Epithelial cell of esophagus (primary cell): ENCODE data around the gene LIPC.

Source experiments
- DNase-seq: peaks from one replicate; pipeline ENCODE4 v3.0.0; 2010; ENCODE audit warnings: low read depth
- H3K4me3 ChIP-seq: 2 replicates; pipeline ENCODE4 v1.5.1; 2011; ENCODE audit warnings: mild to moderate bottlenecking, low read length, control low read depth
- TF ChIP-seq, protein P1 (sequence below): IDR thresholded peaks from 2 replicates; pipeline ENCODE4 v1.5.1; 2011; ENCODE audit warnings: low read depth, mild to moderate bottlenecking, low read length, control low read depth, inconsistent platforms; ENCODE audit not compliant: insufficient read depth; ENCODE audit errors: missing control alignments

The LIPC gene

DNA sequence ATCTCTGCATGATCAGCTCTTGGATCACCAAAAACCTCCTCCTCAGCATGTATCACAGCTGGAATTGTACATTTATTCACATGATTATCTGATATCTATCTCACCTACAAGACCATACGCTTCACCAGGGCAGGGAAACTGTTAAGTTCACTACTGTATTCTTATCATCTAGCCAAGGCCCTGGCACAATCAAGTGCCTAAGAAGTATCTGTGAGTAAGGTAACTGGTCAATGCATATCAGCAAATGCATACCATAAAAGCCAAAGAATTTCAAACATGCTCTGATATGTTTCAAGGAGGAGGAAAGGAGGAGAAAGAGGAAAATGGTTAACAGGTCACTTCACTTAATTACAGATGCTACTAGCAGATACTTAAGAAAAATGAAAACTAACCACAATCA lies 158.4 kb downstream of the LIPC start:
- TF ChIP-seq, protein P1, sequence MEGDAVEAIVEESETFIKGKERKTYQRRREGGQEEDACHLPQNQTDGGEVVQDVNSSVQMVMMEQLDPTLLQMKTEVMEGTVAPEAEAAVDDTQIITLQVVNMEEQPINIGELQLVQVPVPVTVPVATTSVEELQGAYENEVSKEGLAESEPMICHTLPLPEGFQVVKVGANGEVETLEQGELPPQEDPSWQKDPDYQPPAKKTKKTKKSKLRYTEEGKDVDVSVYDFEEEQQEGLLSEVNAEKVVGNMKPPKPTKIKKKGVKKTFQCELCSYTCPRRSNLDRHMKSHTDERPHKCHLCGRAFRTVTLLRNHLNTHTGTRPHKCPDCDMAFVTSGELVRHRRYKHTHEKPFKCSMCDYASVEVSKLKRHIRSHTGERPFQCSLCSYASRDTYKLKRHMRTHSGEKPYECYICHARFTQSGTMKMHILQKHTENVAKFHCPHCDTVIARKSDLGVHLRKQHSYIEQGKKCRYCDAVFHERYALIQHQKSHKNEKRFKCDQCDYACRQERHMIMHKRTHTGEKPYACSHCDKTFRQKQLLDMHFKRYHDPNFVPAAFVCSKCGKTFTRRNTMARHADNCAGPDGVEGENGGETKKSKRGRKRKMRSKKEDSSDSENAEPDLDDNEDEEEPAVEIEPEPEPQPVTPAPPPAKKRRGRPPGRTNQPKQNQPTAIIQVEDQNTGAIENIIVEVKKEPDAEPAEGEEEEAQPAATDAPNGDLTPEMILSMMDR = no peak
- DNase-seq = no peak
- H3K4me3 ChIP-seq = no peak overlapping the region

DNA sequence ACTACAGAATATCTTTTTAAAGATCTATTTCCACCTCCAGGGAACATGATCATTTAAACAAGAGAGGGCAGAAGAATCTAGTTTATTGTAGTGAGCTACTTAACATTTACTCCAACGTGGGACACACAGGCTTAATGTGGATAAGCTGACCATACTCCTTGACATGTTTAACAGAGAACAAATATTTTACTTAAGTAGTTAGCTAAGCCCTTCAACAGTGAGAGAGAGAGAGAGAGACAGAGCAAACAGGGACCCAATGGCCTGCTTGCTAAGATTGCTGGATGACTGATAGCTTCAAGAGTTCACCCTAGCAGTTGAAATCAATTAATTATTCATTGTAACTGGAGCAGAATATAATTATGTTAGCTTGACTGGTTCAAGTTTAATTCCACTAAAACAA lies 159.1 kb downstream of the LIPC start:
- H3K4me3 ChIP-seq = no peak overlapping the region
- TF ChIP-seq, protein P1 = no peak
- no peak for DNase-seq

DNA sequence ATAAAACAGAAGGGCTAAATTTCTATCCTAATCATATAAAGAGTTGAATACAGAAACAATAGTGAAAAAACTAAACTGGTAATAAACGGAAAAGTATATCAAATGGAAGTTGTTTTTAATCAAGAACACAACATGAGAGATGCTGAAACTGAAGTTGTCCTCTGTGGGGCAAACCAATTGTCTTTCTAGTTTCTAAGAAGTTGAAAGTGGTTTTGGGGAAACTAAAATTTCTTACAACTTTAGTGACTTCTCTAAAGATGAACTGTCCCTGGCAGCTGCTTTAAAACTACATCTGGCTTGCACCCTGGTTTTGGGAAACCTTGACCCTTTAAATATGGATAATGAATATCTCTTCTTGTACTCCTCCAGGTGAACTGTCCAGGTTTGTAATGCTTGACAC lies 162.1 kb downstream of the LIPC start:
- no peak overlapping the region for H3K4me3 ChIP-seq
- DNase-seq = no peak
- TF ChIP-seq, protein P1 = no peak

DNA sequence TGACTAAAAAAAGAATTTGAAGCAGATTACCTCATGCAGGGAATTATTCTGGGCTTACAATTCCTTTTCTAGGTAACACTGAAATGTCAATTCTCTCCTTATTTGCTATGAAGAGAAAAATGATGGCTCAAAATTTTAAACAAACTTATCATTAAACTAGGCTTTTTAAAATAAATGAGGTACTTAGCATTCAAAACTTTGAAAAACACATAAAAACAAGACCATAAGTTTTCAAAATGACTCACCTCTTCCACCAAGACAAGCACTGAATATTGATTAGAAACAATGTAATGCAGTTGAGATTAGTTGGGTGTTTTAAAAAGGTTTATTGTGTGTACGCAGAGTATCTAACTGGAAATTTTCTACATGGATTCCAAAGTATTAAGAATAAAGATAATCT lies 163.1 kb downstream of the LIPC start:
- no peak overlapping the region for H3K4me3 ChIP-seq
- DNase-seq = no peak
- TF ChIP-seq, protein P1 = no peak

DNA sequence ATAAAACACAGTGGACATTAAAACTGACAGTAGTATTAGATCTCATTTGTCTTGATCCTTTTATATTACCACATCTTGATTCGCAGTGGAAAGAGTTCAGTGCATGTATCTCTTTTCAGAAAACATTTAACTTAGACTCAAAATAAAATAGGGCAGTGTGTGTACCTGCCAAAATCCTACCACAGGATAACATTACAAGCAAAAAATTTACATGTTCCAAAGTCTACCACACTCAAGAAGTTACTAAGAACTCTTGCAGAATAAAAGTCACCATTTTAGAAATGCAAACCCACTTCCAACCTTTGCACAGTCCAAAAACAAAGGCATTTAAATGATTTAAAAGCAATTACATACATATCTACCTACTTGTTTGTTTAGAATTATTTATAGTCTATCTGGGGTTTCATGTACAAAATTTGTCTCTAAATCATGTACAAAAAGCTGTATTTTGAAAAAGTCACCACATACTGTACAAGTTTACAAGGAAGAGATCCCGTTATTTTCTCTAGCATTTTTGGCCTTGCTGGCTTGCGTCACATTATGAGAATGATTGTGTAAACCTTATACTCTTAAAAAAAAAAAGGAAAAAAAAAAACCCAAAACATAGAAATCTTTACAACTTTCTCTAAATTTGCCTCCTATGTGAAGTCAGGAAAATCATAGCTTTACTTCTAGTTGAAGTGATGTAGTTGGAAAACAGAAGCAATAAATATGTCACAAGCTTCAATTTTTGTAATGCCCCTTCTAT lies 163.9 kb downstream of the LIPC start:
- no peak overlapping the region for H3K4me3 ChIP-seq
- no peak for DNase-seq
- TF ChIP-seq, protein P1 = no peak

DNA sequence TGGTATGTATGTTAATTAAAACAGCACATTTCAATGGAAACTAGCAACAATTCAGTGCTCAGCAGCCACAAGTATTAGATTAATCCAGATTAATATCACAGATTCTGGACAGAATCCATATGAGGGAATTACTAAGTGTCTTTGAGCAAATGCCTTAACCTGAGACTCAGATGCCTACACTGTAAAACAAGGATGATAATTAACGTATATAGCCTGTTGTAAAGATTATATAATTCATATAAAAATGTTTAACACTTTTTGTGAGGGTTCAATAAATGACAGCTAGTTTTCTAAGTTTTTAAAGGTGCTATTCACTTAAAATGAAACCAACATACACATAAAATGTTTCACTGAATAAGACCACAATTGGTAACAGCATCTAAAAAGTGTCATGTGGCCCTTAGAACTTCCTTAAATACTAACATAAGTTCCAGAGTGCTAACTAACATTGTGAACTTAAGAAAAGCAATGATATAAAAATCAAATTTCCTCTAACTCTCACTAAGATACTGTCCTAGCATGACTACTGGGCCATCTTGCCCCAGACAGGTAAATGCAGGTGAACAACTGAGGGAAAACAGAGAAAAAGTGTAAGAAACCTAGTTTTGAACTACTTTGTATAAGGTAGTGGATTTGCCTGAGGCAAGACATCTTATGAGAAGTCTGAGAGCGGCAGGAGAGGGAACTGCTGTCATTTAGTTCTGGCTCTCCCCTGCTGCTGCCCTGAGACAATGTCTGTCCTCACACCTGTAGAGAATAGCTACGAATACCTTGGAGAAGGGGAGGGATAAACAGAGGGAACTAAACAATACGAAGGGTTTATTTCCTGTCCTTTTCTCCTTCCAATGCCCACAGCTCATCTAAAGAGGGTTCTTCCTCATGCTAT lies 166.4 kb downstream of the LIPC start:
- no peak for DNase-seq
- TF ChIP-seq, protein P1 = no peak
- no peak overlapping the region for H3K4me3 ChIP-seq
